ENCODE data around the gene EHBP1.
"Not testable (repeated sequence)": the region's sequence is repeated elsewhere in the genome, so short reads cannot be mapped to it uniquely, and the experiment has no call there.

EHBP1 gene

GRCh38 chr2:62968668-62969067 lies 263.2 kb downstream of the EHBP1 start:
- no peak for DNase-seq

DNA sequence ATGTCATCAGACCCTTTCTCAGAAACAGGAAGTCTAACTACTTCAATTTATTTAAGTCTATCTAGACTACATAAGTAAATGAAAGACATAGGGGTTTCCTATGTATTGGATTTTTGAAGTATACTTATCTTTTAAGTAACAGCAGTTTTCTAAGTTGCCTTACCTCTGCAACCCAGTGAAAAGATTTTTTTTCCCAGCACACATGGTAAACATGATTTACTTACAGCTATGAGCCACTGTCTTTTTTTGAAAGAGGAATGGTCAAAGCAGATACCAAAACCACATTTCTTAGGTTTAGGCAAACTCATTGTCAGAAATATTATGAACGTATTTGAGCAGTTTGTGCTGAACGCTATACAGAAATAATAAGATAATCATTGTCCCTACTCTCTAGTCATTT lies 266.4 kb downstream of the EHBP1 start:
- DNase-seq: no peak

DNA sequence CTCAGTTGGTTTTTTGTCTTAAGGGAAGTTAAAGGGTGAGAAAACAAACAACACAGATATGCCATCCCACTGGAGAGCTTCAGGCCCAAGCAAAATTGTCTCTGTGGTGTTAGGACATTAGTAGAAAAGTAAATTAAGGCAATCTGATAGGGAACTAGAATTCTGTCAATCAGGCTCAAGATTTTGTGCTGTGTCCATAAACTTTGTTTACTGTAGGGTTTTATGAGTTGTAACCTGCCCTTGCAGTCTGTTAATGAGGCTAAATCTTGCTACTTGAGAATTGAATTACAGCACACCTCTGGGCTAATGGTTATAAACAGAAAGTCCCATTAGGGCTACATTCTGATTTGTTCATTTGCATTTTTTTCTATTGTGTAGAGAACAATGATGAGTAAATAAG lies 267.1 kb downstream of the EHBP1 start:
- no peak for DNase-seq

DNA sequence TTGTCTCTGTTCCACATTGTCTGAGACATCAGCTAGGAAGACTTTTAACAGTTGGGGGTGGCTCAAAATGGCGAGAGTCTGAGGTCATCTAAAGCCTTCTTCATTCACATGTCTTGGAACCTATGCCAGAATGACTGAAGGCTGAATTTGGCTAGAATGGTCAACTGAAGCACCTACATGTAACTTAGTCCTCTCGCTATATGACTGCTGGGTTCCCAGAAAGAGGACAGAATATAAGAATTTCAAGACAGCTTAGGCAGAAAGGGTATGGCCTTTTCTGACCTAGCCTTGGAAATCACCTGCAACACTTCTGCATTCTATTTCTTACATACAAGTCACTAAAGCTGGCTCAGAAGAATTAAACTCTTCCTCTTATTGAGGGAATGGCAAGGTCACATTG lies 269.5 kb downstream of the EHBP1 start:
- no peak for DNase-seq

GRCh38 chr2:62991605-62992004 lies 286.1 kb downstream of the EHBP1 start:
- DNase-seq: no peak

DNA sequence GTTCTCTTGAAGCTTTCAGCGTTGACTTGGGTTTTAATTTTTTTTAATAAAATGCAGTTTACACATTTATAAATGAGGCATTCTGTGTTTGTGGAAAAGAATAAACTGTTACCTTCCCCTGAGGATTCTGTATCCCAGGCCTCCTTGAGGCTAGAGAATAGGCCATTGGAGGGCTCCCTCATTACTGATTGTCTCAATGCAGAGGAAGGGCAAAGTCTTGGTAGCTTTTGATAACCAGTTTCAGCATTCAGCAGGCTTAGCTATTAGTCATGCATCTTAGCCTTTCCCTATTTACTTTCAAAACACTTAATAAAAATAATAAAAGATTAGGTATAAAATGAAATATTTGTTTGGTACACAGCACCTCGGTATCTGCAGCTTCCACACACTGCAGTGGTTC lies 287.0 kb downstream of the EHBP1 start:
- no peak for DNase-seq

DNA sequence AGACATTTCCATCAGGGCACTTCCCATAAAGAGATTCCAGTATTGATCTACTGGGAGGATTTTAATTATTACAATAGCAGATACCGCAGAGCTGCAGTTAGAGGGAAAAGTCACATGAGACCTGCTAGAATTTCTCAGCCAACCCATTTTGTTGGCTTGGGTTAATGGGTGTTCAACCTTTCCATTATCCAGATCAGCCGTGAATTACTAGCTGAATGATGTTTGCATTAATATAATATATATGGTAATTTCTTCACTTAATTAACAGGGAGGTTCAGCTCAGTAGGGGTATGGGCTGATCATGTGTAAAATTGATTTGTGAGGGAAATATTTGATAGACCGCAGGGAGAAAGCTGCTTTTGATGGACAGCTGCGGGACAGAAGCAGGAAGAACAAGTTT lies 288.7 kb downstream of the EHBP1 start:
- DNase-seq: no peak

- DNase-seq: no peak
These were observed 291.1 kb downstream of the EHBP1 start for GRCh38 chr2:62996534-62997186.

DNA sequence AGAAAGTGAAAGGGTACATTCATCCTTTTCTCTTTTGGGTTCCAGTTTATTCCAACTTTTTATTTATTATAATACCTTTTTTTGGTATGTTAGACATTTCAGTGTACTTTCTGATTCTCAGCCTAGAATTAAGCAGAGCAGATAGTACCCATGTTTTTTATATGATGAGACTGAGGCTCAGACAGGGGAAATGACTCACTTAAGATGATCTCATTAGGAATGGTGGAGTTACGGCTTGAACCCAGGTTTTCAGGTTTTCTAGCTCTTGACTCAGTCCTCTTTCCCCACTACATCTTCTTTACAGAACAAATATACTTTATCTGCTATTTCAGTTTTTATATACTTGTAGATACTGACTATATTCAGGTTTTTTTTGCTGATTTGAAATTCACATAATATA lies 293.4 kb downstream of the EHBP1 start:
- DNase-seq: no peak

DNA sequence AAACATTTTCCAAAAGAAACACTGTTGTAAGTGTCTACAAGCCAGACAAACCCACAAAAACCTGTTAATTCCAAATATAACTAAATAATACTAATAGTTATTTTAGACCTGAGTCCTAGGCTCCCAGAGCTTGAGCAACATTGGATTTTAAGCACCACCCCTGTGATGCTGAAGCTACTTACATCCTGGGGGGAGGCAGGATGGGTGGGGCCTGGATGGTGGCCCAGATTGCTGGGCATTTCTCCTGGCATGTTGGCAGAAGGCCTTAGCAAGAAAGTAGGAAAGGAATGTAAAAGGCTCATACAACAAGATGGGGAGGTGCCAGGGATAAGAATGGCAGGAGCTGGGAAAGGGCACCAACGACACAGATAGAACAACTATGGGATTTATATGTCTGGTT lies 294.4 kb downstream of the EHBP1 start:
- DNase-seq: no peak

- no peak for DNase-seq
These were observed 295.3 kb downstream of the EHBP1 start for GRCh38 chr2:63000801-63001200.

DNA sequence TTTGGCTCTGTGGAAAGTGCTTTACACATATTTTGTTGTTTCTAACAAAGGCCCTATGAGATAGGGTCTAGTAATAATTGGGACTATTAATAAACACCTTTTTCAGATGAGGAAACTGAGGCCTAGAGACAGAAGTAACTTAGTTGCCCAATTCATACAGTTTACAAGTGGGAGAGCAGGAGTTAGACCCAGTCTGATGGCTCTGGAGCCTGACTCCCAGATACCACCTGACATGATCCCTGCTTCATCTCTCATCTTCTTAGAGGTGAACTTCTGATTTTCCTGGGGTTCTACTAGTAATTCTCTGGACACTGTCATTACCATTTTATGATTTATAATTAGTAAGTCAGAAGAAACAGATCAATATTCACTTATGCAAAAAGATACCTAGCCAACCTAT lies 296.1 kb downstream of the EHBP1 start:
- no peak for DNase-seq

DNA sequence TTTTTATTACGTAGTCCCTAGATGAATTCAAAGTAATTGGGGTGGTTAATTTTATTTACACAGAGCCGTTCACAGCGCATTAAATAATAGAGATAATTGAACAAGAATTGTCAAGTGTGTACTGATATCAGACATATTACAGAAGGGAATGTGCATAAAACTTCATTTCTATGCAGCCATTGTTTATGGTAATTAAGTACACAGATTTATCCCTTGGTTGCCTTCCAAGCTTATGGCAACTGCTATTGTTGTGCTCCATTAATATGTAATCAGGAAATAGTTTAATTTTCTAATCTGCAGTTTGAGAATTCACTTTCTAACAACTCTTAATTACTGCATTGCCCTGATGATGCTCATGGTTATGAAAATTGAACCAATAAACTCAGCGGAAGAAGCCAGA lies 297.8 kb downstream of the EHBP1 start:
- no peak for DNase-seq

DNA sequence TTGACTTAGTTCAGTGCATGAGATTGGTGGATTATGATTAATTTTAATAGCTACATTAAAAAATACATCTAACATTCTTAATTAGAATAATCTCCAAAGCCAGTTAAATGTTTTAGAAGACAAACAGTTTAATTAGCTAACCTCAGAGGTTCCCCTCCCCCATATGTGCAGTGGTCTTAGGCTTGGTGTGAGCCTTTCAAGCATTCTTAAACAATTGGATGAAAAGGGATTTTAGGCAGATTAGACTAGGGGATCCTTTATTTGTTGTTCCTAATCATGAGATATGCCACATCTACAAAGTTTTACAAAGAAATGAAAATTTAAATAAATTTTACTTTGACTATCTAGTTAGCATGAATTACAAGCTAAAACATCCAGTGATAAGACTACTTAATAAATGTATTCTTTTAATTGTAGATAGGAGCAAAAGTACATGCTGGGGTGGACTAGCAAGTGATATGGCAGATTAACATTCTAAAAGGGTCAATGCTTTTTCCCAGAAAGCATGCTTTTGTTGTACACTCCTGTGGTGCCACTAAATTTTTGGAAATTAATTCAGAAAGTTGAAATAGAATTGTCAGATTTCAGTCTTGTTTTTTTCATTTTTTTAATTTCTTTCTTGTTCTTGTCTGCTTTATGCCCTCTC lies 302.4 kb downstream of the EHBP1 start:
- DNase-seq: no peak

DNA sequence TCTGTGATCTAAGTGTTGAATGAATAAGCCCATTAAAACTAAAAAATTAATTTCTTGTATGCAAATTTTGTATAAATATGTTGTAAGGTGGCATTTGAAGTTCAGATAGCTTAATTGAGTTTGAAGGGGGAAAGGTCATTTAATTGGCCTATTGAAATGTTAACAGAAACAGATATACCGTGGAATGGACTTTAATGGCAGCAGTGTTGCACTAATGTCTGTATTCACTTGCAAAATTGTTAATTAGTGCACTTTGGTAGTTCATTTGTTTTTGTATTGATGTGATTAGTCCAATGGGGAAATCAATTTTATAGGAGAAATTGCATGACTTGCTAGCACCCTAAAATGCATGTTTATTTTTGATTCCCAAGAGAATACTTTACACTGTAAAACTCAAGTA lies 303.3 kb downstream of the EHBP1 start:
- DNase-seq: no peak

GRCh38 chr2:63009490-63009889 lies 304.0 kb downstream of the EHBP1 start:
- no peak for DNase-seq

DNA sequence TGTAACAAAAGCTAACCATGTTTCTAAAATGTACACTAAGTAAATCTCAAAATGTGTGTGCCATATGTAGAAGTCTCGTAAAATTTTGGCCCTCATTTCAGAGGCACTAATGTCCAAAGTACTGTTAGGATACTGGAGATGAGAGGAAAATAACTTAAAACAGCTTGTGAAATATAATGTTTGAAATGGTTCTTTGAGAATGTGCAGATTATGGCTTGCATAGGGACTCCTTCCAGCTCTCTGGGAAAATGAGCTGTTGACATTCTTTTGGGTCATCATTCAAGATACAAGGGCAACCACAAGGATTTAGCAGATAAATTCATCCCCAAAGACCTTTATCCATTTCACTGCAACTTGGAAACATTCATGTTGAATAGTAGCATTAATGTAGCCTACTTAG lies 307.0 kb downstream of the EHBP1 start:
- no peak for DNase-seq

- DNase-seq: no peak
These were observed 307.9 kb downstream of the EHBP1 start for GRCh38 chr2:63013438-63013837.

- DNase-seq: no peak
These were observed 309.9 kb downstream of the EHBP1 start for GRCh38 chr2:63015389-63015788.

DNA sequence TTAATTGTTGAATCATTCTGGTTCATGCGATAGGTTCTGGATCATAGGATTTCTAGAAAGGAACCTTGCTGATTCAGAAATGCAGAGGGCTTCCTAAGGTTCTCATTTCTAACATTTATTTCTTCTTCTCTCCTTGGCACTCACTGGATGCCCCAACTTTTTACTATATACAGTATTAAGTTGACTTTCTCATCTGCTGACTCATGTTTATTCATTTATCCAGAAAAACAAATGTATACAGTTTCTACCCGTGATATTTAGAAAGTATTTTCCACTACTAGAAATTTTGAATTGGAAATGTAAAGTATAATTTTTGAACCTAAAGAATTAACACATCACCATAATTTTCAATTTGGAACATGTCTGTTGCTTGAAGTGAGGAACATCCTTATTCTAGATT lies 312.9 kb downstream of the EHBP1 start:
- DNase-seq: no peak

GRCh38 chr2:63019686-63020085 lies 314.2 kb downstream of the EHBP1 start:
- not testable (repeated sequence) for DNase-seq

DNA sequence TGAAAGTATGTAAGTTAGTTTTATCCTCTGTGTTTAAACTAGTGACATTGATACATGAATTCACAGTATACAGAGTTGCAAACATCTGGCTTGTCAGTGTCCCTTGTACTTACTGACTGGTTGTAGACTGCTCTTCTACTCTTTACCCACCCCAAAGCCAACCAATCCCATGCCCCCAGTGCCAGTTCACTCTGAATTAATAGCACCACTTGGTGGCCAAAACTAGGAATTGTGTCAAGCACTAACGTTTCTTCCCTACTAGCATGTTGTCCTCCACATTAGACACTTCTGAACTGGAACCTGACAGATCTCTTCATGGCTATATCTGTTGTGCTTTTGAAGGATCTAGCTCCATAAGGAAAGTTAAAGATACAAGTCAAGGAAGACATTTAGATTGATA lies 317.9 kb downstream of the EHBP1 start:
- peak; percentile 18 for DNase-seq

DNA sequence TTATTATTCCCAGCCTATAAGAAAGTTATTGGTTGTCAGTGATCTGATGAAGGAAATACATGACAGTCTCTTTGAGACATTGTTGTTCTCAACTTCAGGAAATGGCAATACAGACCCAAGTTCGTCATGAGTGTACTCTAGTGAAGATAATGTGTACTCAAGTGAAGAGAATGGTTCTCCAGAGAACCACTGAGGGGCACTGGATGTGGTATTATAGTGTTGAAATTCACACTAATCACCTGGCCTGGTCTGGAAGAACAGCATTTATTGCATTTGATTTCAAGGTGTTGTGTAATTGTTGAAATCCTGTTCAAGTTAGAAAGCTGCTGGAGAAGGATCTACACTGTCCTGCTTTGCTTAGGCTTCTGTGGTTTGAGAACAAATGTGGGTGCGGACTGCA lies 321.7 kb downstream of the EHBP1 start:
- no peak for DNase-seq

- DNase-seq: no peak
These were observed 323.5 kb downstream of the EHBP1 start for GRCh38 chr2:63029058-63029457.

- no peak for DNase-seq
These were observed 329.0 kb downstream of the EHBP1 start for GRCh38 chr2:63034526-63034925.

Measured in activated CD4-positive, alpha-beta T cell treated with anti-CD3 and anti-CD28 coated beads, Interleukin-2, amount 50 U/mL, for 16 hours (primary cell).